ENCODE measurements around the gene AATK. TPM values are rescaled to one million over a fixed set of nuclear protein-coding genes. Genes with fewer than 3 reads are reported as not detected.

The AATK gene
- total RNA-seq, 1 experiment from 2014 or later, result not detected

GRCh38 chr17:81112450-81112849 is 53.6 kb downstream of the AATK start:
- Mint-ChIP-seq H3K9me3 (ENCODE audit: low read depth, unreplicated experiment) (no peaks in the 10 kb centered on the region), H3K4me3 (ENCODE audit: low read depth, unreplicated experiment) (no peak overlapping the region), H3K4me1 (ENCODE audit: low read depth, unreplicated experiment) (no peaks in the 10 kb centered on the region), H3K36me3 (ENCODE audit: insufficient read depth, unreplicated experiment) (peaks cover 12% of the 10 kb centered on the region), H3K27ac (ENCODE audit: unreplicated experiment) (no peak overlapping the region), H3K27me3 (ENCODE audit: unreplicated experiment) (no peaks in the 10 kb centered on the region)
- intact Hi-C loops (cut with micrococcal nuclease; ENCODE audit: unreplicated experiment), result no loop called here
- CTCF ChIA-PET, result no interaction called here
- no peak for DNase-seq
- no TSS peak for BruUV-seq (replicated peaks)
- TF ChIP-seq, protein P1, sequence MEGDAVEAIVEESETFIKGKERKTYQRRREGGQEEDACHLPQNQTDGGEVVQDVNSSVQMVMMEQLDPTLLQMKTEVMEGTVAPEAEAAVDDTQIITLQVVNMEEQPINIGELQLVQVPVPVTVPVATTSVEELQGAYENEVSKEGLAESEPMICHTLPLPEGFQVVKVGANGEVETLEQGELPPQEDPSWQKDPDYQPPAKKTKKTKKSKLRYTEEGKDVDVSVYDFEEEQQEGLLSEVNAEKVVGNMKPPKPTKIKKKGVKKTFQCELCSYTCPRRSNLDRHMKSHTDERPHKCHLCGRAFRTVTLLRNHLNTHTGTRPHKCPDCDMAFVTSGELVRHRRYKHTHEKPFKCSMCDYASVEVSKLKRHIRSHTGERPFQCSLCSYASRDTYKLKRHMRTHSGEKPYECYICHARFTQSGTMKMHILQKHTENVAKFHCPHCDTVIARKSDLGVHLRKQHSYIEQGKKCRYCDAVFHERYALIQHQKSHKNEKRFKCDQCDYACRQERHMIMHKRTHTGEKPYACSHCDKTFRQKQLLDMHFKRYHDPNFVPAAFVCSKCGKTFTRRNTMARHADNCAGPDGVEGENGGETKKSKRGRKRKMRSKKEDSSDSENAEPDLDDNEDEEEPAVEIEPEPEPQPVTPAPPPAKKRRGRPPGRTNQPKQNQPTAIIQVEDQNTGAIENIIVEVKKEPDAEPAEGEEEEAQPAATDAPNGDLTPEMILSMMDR (IDR thresholded peaks at IDR 0.05; ENCODE audit: unreplicated experiment), result no peak

- TF ChIP-seq, protein P1 (IDR thresholded peaks at IDR 0.05; ENCODE audit: unreplicated experiment), result no peak
- H3K27me3 Mint-ChIP-seq (ENCODE audit: unreplicated experiment), result no peaks in the 10 kb centered on the region
- H3K27ac Mint-ChIP-seq (ENCODE audit: unreplicated experiment), result no peak overlapping the region
- no peaks in the 10 kb centered on the region for H3K9me3 Mint-ChIP-seq (ENCODE audit: low read depth, unreplicated experiment)
- CTCF ChIA-PET, result no interaction called here
- H3K4me1 Mint-ChIP-seq (ENCODE audit: low read depth, unreplicated experiment), result no peaks in the 10 kb centered on the region
- peaks cover 12% of the 10 kb centered on the region for H3K36me3 Mint-ChIP-seq (ENCODE audit: insufficient read depth, unreplicated experiment)
- no TSS peak for BruUV-seq (replicated peaks)
- no peak for DNase-seq
- no peak overlapping the region for H3K4me3 Mint-ChIP-seq (ENCODE audit: low read depth, unreplicated experiment)
- intact Hi-C loops (cut with micrococcal nuclease; ENCODE audit: unreplicated experiment), result no loop called here
These were observed 55.0 kb downstream of the AATK start for GRCh38 chr17:81111066-81111465.

GRCh38 chr17:81110488-81111040 is 55.5 kb downstream of the AATK start:
- H3K4me3 Mint-ChIP-seq (ENCODE audit: low read depth, unreplicated experiment), result no peak overlapping the region
- DNase-seq, result no peak

DNA sequence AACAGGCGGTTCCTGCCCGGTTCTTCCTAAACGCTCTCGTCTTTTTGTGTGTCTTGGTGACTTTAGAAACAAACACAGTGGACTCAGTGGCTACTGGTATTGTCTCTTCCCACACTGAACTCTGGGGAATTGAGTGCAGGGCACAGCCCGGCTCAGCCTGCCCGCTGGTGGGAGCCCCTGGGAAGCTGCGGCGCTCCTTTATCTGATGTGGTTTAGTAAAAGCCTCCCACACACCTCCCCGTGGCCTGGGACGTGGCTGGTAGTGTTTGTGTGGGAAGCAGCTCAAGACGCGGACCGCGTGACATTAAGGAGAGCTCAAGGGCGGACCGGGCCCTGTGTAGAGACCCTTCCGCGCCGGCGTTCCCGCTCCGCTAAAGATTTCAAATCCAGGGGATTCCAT is 56.1 kb downstream of the AATK start:
- CTCF ChIA-PET, result no interaction called here
- Mint-ChIP-seq H3K27ac (ENCODE audit: unreplicated experiment) (no peak overlapping the region), H3K4me1 (ENCODE audit: low read depth, unreplicated experiment) (no peaks in the 10 kb centered on the region), H3K27me3 (ENCODE audit: unreplicated experiment) (no peaks in the 10 kb centered on the region), H3K4me3 (ENCODE audit: low read depth, unreplicated experiment) (no peak overlapping the region), H3K36me3 (ENCODE audit: insufficient read depth, unreplicated experiment) (peaks cover 19% of the 10 kb centered on the region), H3K9me3 (ENCODE audit: low read depth, unreplicated experiment) (no peaks in the 10 kb centered on the region)
- no peak for DNase-seq
- intact Hi-C loops (cut with micrococcal nuclease; ENCODE audit: unreplicated experiment), result no loop called here
- BruUV-seq (replicated peaks), result no TSS peak
- TF ChIP-seq, protein P1 (IDR thresholded peaks at IDR 0.05; ENCODE audit: unreplicated experiment), result no peak

More at GRCh38 chr17:81110488-81111040, 55.5 kb downstream of the AATK start:
- no peaks in the 10 kb centered on the region for H3K4me1 Mint-ChIP-seq (ENCODE audit: low read depth, unreplicated experiment)
- H3K9me3 Mint-ChIP-seq (ENCODE audit: low read depth, unreplicated experiment), result no peaks in the 10 kb centered on the region
- no peaks in the 10 kb centered on the region for H3K27me3 Mint-ChIP-seq (ENCODE audit: unreplicated experiment)
- TF ChIP-seq, protein P1 (IDR thresholded peaks at IDR 0.05; ENCODE audit: unreplicated experiment), result no peak
- BruUV-seq (replicated peaks), result no TSS peak
- H3K36me3 Mint-ChIP-seq (ENCODE audit: insufficient read depth, unreplicated experiment), result peaks cover 16% of the 10 kb centered on the region
- no peak overlapping the region for H3K27ac Mint-ChIP-seq (ENCODE audit: unreplicated experiment)
- intact Hi-C loops (cut with micrococcal nuclease; ENCODE audit: unreplicated experiment), result no loop called here
- CTCF ChIA-PET, result no interaction called here
